DMS114 treated with DMSO at 0.1 percent for 48 hours (cell line): ENCODE measurements around the gene NAALADL2.
"Not testable (repeated sequence)": the region's sequence is repeated elsewhere in the genome, so short reads cannot be mapped to it uniquely, and the experiment has no call there.

Experiments
- DNase-seq: peaks from one replicate; lab custom pipeline; 2025; ENCODE audit not compliant: unreplicated experiment; lab: John Stamatoyannopoulos, UW

NAALADL2 gene

GRCh38 chr3:175726228-175726627 is 867.1 kb downstream of the NAALADL2 start:
- no peak for DNase-seq

GRCh38 chr3:175728566-175728965 is 869.4 kb downstream of the NAALADL2 start:
- no peak for DNase-seq

GRCh38 chr3:175729466-175729865 is 870.3 kb downstream of the NAALADL2 start:
- no peak for DNase-seq

- no peak for DNase-seq
Observed at GRCh38 chr3:175731543-175731942, 872.4 kb downstream of the NAALADL2 start.

GRCh38 chr3:175732017-175732416 is 872.9 kb downstream of the NAALADL2 start:
- DNase-seq: no peak

GRCh38 chr3:175735866-175736265 is 876.7 kb downstream of the NAALADL2 start:
- DNase-seq: no peak

- DNase-seq: no peak
Observed at GRCh38 chr3:175737646-175738572, 878.8 kb downstream of the NAALADL2 start.

- DNase-seq: no peak
Observed at GRCh38 chr3:175741951-175742350, 882.8 kb downstream of the NAALADL2 start.

GRCh38 chr3:175743733-175744400 is 884.7 kb downstream of the NAALADL2 start:
- no peak for DNase-seq

- no peak for DNase-seq
Observed at GRCh38 chr3:175746308-175746707, 887.2 kb downstream of the NAALADL2 start.

- no peak for DNase-seq
Observed at GRCh38 chr3:175748087-175748730, 889.1 kb downstream of the NAALADL2 start.

GRCh38 chr3:175749981-175750380 is 890.8 kb downstream of the NAALADL2 start:
- no peak for DNase-seq

- DNase-seq: no peak
Observed at GRCh38 chr3:175751089-175751488, 892.0 kb downstream of the NAALADL2 start.

- no peak for DNase-seq
Observed at GRCh38 chr3:175763948-175764347, 904.8 kb downstream of the NAALADL2 start.

- DNase-seq: no peak
Observed at GRCh38 chr3:175764722-175765121, 905.6 kb downstream of the NAALADL2 start.

- no peak for DNase-seq
Observed at GRCh38 chr3:175770426-175770825, 911.3 kb downstream of the NAALADL2 start.

- no peak for DNase-seq
Observed at GRCh38 chr3:175777495-175777894, 918.4 kb downstream of the NAALADL2 start.

GRCh38 chr3:175777965-175778364 is 918.8 kb downstream of the NAALADL2 start:
- no peak for DNase-seq

GRCh38 chr3:175778994-175779393 is 919.9 kb downstream of the NAALADL2 start:
- DNase-seq: no peak

GRCh38 chr3:175787109-175787508 is 928.0 kb downstream of the NAALADL2 start:
- not testable (repeated sequence) for DNase-seq

- no peak for DNase-seq
Observed at GRCh38 chr3:175792245-175792644, 933.1 kb downstream of the NAALADL2 start.

- no peak for DNase-seq
Observed at GRCh38 chr3:175798326-175798725, 939.2 kb downstream of the NAALADL2 start.
